ENCODE data around the gene HCN2. TPM values are rescaled to one million over a fixed set of nuclear protein-coding genes. Genes with fewer than 3 reads are reported as not detected.

The HCN2 gene
- total and polyA plus RNA-seq, 2 of the 8 experiments (the other 6 are each of a cell fraction or from before 2014, with no cell fraction given): 1.0 to 4.0 TPM

DNA sequence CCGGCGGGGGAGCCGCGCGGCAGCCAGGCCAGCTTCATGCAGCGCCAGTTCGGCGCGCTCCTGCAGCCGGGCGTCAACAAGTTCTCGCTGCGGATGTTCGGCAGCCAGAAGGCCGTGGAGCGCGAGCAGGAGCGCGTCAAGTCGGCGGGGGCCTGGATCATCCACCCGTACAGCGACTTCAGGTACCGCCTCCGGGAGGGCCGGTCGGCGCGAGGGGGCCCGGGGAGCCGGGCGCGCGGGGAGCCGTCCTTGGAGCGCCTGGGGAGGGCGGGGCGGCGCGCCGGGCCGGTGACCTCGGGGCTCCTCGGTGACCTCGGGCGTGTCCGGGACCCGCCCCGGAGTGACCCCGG, 690 bp downstream of the HCN2 start (continued):
- peak; percentile 28; the same call in 1 of the 2 replicates for TF ChIP-seq GABPA (IDR thresholded peaks at IDR 0.05; ENCODE audit: borderline replicate concordance, insufficient read depth, low read length)
- TF ChIP-seq, protein P1, sequence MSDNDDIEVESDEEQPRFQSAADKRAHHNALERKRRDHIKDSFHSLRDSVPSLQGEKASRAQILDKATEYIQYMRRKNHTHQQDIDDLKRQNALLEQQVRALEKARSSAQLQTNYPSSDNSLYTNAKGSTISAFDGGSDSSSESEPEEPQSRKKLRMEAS (IDR thresholded peaks at IDR 0.05): peak; percentile 40; the same call in 1 of the 2 replicates
- TF ChIP-seq POLR2A (IDR thresholded peaks at IDR 0.05; ENCODE audit: control extremely low read depth in 1 of 2, low read depth in 2 of 2, low read length in 2 of 2): no peak
- no peak for TF ChIP-seq FOSL1 (IDR thresholded peaks at IDR 0.05; ENCODE audit: insufficient read depth, low read depth, low read length)
